ENCODE measurements around the gene WFDC5.

The WFDC5 gene

DNA sequence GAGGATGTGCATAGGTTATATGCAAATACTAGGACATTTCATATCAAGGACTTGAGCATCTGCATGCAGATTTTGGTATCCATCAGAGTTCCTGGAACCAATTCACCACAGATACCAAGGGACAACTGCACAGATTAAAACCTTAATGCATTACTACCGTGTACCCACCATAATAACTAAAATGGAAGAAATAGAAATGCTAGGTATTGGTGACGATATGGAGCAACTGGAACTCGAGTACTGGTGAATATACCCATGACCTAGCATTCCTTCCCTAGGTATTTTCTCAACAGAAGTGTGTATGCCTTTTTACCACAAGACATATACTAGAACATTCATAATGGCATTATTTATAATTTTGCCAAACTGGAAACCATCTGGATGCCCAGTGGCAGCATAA is 32.5 kb downstream of the WFDC5 start:
- H3K27me3 ChIP-seq (ENCODE audit: insufficient read depth, low read length) = no peaks in the 10 kb centered on the region
- no peak overlapping the region for H3K14ac ChIP-seq (ENCODE audit: low read length)
- H2BK12ac ChIP-seq (ENCODE audit: low read length) = no peak overlapping the region
- H3K79me1 ChIP-seq (ENCODE audit: low read length) = peaks cover 20% of the 10 kb centered on the region
- H3K4me1 ChIP-seq (ENCODE audit: control insufficient read depth in 1 of 2, insufficient read depth in 2 of 2, low read length in 2 of 2) = peaks cover 3 to 15% of the 10 kb centered on the region in 2 experiments
- no peak overlapping the region for H3K27ac ChIP-seq (ENCODE audit: low read depth, low read length)
- no peak overlapping the region for H3K4me2 ChIP-seq (ENCODE audit: low read length)
- H2BK120ac ChIP-seq (ENCODE audit: insufficient read depth, low read length, poor library complexity) = no peak overlapping the region
- H4K12ac ChIP-seq (ENCODE audit: low read depth, low read length) = no peak overlapping the region
- no peaks in the 10 kb centered on the region for H3K9me3 ChIP-seq (ENCODE audit: insufficient read depth, low read depth, low read length)
- peaks cover 0 to 4% of the 10 kb centered on the region in 2 experiments for H3K36me3 ChIP-seq (ENCODE audit: control insufficient read depth in 1 of 2, insufficient read depth in 2 of 2, low read length in 2 of 2)
- H3K4me3 ChIP-seq (ENCODE audit: low read depth, low read length) = no peak overlapping the region
- no peak overlapping the region for H4K91ac ChIP-seq (ENCODE audit: low read depth, low read length)
- WGBS (ENCODE audit: extremely low coverage, insufficient coverage, insufficient read length) = no CpG with 5 or more reads among the region's 3 CpGs
- no peak for DNase-seq
- H3K79me2 ChIP-seq (ENCODE audit: control insufficient read depth, insufficient read depth, low read length, poor library complexity) = no peaks in the 10 kb centered on the region
- H3K9ac ChIP-seq (ENCODE audit: low read length) = no peak overlapping the region
- H4K8ac ChIP-seq (ENCODE audit: low read depth, low read length) = no peak overlapping the region
- H3K18ac ChIP-seq (ENCODE audit: low read length) = no peak overlapping the region
- H3K23ac ChIP-seq (ENCODE audit: low read length) = no peak overlapping the region
- H2AFZ ChIP-seq (ENCODE audit: insufficient read depth, low read length, poor library complexity) = no peak overlapping the region
- no peak overlapping the region for H2BK5ac ChIP-seq (ENCODE audit: low read depth, low read length, poor library complexity)
- no peak overlapping the region for H3K4ac ChIP-seq (ENCODE audit: low read depth, low read length)
- no peak overlapping the region for H2AK5ac ChIP-seq (ENCODE audit: low read length)

- no peak overlapping the region for H3K23ac ChIP-seq (ENCODE audit: low read length)
- H2BK12ac ChIP-seq (ENCODE audit: low read length) = no peak overlapping the region
- no peak overlapping the region for H2BK120ac ChIP-seq (ENCODE audit: insufficient read depth, low read length, poor library complexity)
- no peak overlapping the region for H3K4me3 ChIP-seq (ENCODE audit: low read depth, low read length)
- H3K27me3 ChIP-seq (ENCODE audit: insufficient read depth, low read length) = no peaks in the 10 kb centered on the region
- peaks cover 7 to 20% of the 10 kb centered on the region in 2 experiments for H3K4me1 ChIP-seq (ENCODE audit: control insufficient read depth in 1 of 2, insufficient read depth in 2 of 2, low read length in 2 of 2)
- H4K91ac ChIP-seq (ENCODE audit: low read depth, low read length) = no peak overlapping the region
- peaks cover 0 to 4% of the 10 kb centered on the region in 2 experiments for H3K36me3 ChIP-seq (ENCODE audit: control insufficient read depth in 1 of 2, insufficient read depth in 2 of 2, low read length in 2 of 2)
- peaks cover 20% of the 10 kb centered on the region for H3K79me1 ChIP-seq (ENCODE audit: low read length)
- no peak overlapping the region for H4K8ac ChIP-seq (ENCODE audit: low read depth, low read length)
- H4K12ac ChIP-seq (ENCODE audit: low read depth, low read length) = no peak overlapping the region
- H3K4ac ChIP-seq (ENCODE audit: low read depth, low read length) = no peak overlapping the region
- no peaks in the 10 kb centered on the region for H3K9me3 ChIP-seq (ENCODE audit: insufficient read depth, low read depth, low read length)
- no peaks in the 10 kb centered on the region for H3K79me2 ChIP-seq (ENCODE audit: control insufficient read depth, insufficient read depth, low read length, poor library complexity)
- no peak overlapping the region for H2AFZ ChIP-seq (ENCODE audit: insufficient read depth, low read length, poor library complexity)
- H3K27ac ChIP-seq (ENCODE audit: low read depth, low read length) = no peak overlapping the region
- no peak overlapping the region for H3K18ac ChIP-seq (ENCODE audit: low read length)
- no peak overlapping the region for H2AK5ac ChIP-seq (ENCODE audit: low read length)
- H2BK5ac ChIP-seq (ENCODE audit: low read depth, low read length, poor library complexity) = no peak overlapping the region
- H3K4me2 ChIP-seq (ENCODE audit: low read length) = no peak overlapping the region
- H3K9ac ChIP-seq (ENCODE audit: low read length) = no peak overlapping the region
- WGBS (ENCODE audit: extremely low coverage, insufficient coverage, insufficient read length) = no CpG with 5 or more reads among the region's 5 CpGs
- DNase-seq = peak; percentile 55 to 64
- H3K14ac ChIP-seq (ENCODE audit: low read length) = no peak overlapping the region
These were observed 33.9 kb downstream of the WFDC5 start for GRCh38 chr20:45080867-45081624.

DNA sequence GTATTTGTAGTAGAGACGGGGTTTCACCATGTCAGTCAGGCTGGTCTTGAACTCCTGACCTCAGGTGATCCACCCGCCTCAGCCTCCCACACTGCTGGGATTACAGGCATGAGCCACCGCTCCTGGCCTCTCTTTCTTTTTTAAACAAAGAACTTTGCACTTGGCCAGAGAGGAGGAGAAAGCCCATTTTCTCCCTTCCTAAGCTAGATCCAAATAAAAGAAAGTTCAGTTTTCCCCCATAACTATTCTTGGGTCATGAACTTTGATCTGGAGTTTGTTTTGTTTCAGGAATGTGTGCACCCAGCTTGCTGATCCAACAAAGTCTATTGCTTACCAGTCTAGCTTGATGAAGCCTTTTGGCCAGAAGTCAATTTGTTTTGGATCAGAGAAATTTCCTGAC is 37.4 kb downstream of the WFDC5 start:
- Histone ChIP-seq H3K79me1 (ENCODE audit: low read length) (peaks cover 25% of the 10 kb centered on the region), H4K12ac (ENCODE audit: low read depth, low read length) (no peak overlapping the region), H3K23ac (ENCODE audit: low read length) (no peak overlapping the region), H2AFZ (ENCODE audit: insufficient read depth, low read length, poor library complexity) (no peak overlapping the region), H4K91ac (ENCODE audit: low read depth, low read length) (peak overlapping the region; percentile 23), H3K79me2 (ENCODE audit: control insufficient read depth, insufficient read depth, low read length, poor library complexity) (no peaks in the 10 kb centered on the region), H2BK12ac (ENCODE audit: low read length) (no peak overlapping the region), H3K27ac (ENCODE audit: low read depth, low read length) (no peak overlapping the region), H3K14ac (ENCODE audit: low read length) (no peak overlapping the region), H2BK5ac (ENCODE audit: low read depth, low read length, poor library complexity) (no peak overlapping the region), H3K4ac (ENCODE audit: low read depth, low read length) (no peak overlapping the region), H2BK120ac (ENCODE audit: insufficient read depth, low read length, poor library complexity) (no peak overlapping the region), H3K9ac (ENCODE audit: low read length) (no peak overlapping the region), H3K9me3 (ENCODE audit: insufficient read depth, low read depth, low read length) (no peaks in the 10 kb centered on the region), H3K4me2 (ENCODE audit: low read length) (no peak overlapping the region), H3K4me1 (ENCODE audit: control insufficient read depth in 1 of 2, insufficient read depth in 2 of 2, low read length in 2 of 2) (peaks cover 9 to 21% of the 10 kb centered on the region in 2 experiments), H2AK5ac (ENCODE audit: low read length) (no peak overlapping the region), H3K36me3 (ENCODE audit: control insufficient read depth in 1 of 2, insufficient read depth in 2 of 2, low read length in 2 of 2) (peaks cover 5 to 10% of the 10 kb centered on the region in 2 experiments), H3K4me3 (ENCODE audit: low read depth, low read length) (no peak overlapping the region), H3K18ac (ENCODE audit: low read length) (no peak overlapping the region), H3K27me3 (ENCODE audit: insufficient read depth, low read length) (no peaks in the 10 kb centered on the region), H4K8ac (ENCODE audit: low read depth, low read length) (no peak overlapping the region)
- DNase-seq = no peak
- WGBS (ENCODE audit: extremely low coverage, insufficient coverage, insufficient read length) = no CpG with 5 or more reads among the region's 3 CpGs

GRCh38 chr20:45073221-45073620 is 41.8 kb downstream of the WFDC5 start:
- peaks cover 5 to 7% of the 10 kb centered on the region in 2 experiments for H3K36me3 ChIP-seq (ENCODE audit: control insufficient read depth in 1 of 2, insufficient read depth in 2 of 2, low read length in 2 of 2)
- peak overlapping the region; percentile 88 for H2BK120ac ChIP-seq (ENCODE audit: insufficient read depth, low read length, poor library complexity)
- no peak overlapping the region for H3K23ac ChIP-seq (ENCODE audit: low read length)
- H3K4ac ChIP-seq (ENCODE audit: low read depth, low read length) = no peak overlapping the region
- no peak overlapping the region for H2AFZ ChIP-seq (ENCODE audit: insufficient read depth, low read length, poor library complexity)
- peak overlapping the region; percentile 28 for H2AK5ac ChIP-seq (ENCODE audit: low read length)
- H3K14ac ChIP-seq (ENCODE audit: low read length) = peak overlapping the region; percentile 64
- peak overlapping the region; percentile 7 for H3K27ac ChIP-seq (ENCODE audit: low read depth, low read length)
- H3K79me1 ChIP-seq (ENCODE audit: low read length) = peaks cover 49% of the 10 kb centered on the region
- H3K27me3 ChIP-seq (ENCODE audit: insufficient read depth, low read length) = no peaks in the 10 kb centered on the region
- H3K4me3 ChIP-seq (ENCODE audit: low read depth, low read length) = no peak overlapping the region
- peak overlapping the region; percentile 45 for H4K8ac ChIP-seq (ENCODE audit: low read depth, low read length)
- no peak overlapping the region for H3K4me2 ChIP-seq (ENCODE audit: low read length)
- peaks cover under 1% of the 10 kb centered on the region for H3K9me3 ChIP-seq (ENCODE audit: insufficient read depth, low read depth, low read length)
- no CpG with 5 or more reads among the region's 3 CpGs for WGBS (ENCODE audit: extremely low coverage, insufficient coverage, insufficient read length)
- DNase-seq = no peak
- peak overlapping the region; percentile 76 for H2BK5ac ChIP-seq (ENCODE audit: low read depth, low read length, poor library complexity)
- peak overlapping the region; percentile 93 for H4K91ac ChIP-seq (ENCODE audit: low read depth, low read length)
- peak overlapping the region; percentile 93 for H2BK12ac ChIP-seq (ENCODE audit: low read length)
- peak overlapping the region; percentile 64 for H3K18ac ChIP-seq (ENCODE audit: low read length)
- no peak overlapping the region for H4K12ac ChIP-seq (ENCODE audit: low read depth, low read length)
- peaks cover 7% of the 10 kb centered on the region for H3K79me2 ChIP-seq (ENCODE audit: control insufficient read depth, insufficient read depth, low read length, poor library complexity)
- peaks cover 15 to 34% of the 10 kb centered on the region in 2 experiments for H3K4me1 ChIP-seq (ENCODE audit: control insufficient read depth in 1 of 2, insufficient read depth in 2 of 2, low read length in 2 of 2)
- H3K9ac ChIP-seq (ENCODE audit: low read length) = no peak overlapping the region

Measured in trophoblast cell (in vitro differentiated cells and primary cell).